Stimulated activated naive B cell treated with anti-CD40 and anti-IgM and Interleukin-4, amounts not matched to agents 10 μg/mL and 1 μg/mL and 100 μg/mL, for 72 hours (primary cell): ENCODE data around the gene ATP4A.
"Not testable (repeated sequence)": the region's sequence is repeated elsewhere in the genome, so short reads cannot be mapped to it uniquely, and the experiment has no call there.

Experiments
- ATAC-seq, 2 donors: fragments of 150-1000 bp; cut with Tn5 transposase; replicated peaks; 2 replicates each; pipeline ENCODE4 v1.10.0; 2021; ENCODE audit warnings: moderate library complexity in 1 of 2
- DNase-seq: peaks from one replicate; pipeline ENCODE4 v3.0.0; 2021
- H3K27ac Mint-ChIP-seq: one replicate; pipeline ENCODE4 v1.8.0; 2022; ENCODE audit warnings: mild to moderate bottlenecking, mixed read lengths
- H3K27me3 Mint-ChIP-seq, 2 donors: one replicate each; pipeline ENCODE4 v1.8.0; 2022; ENCODE audit warnings: mixed read lengths in 2 of 2
- H3K36me3 Mint-ChIP-seq, 2 donors: one replicate each; pipeline ENCODE4 v1.8.0; 2022; ENCODE audit warnings: mixed read lengths in 2 of 2, mild to moderate bottlenecking in 1 of 2
- H3K4me1 Mint-ChIP-seq, 2 donors: one replicate each; pipeline ENCODE4 v1.8.0; 2022; ENCODE audit warnings: mixed read lengths in 2 of 2, mild to moderate bottlenecking in 1 of 2
- H3K4me3 Mint-ChIP-seq, 2 donors: one replicate each; pipeline ENCODE4 v1.8.0; 2022; ENCODE audit warnings: mild to moderate bottlenecking in 2 of 2, mixed read lengths in 2 of 2, moderate library complexity in 1 of 2
- H3K9me3 Mint-ChIP-seq, 2 donors: one replicate each; pipeline ENCODE4 v1.8.0; 2022; ENCODE audit warnings: mixed read lengths in 2 of 2, mild to moderate bottlenecking in 1 of 2

ATP4A gene

GRCh38 chr19:35563207-35563829 lies at the start of gene ATP4A:
Gene ATP4A, minus strand, starts transcription at chr19:35563658. Its CDS starts 29 bp downstream, at chr19:35563629.
- Mint-ChIP-seq H3K27me3 (peaks cover 62 to 70% of the 10 kb centered on the region in 2 donors), H3K4me3 (no peak within 1 kb of the TSS), H3K9me3 (no peaks in the 10 kb centered on the region), H3K4me1 (peaks cover 13 to 17% of the 10 kb centered on the region in 2 donors), H3K27ac (no peak within 1 kb of the TSS), H3K36me3 (peaks cover 0 to 2% of the 10 kb centered on the region in 2 donors)
- DNase-seq (no peak), ATAC-seq (no peak)

GRCh38 chr19:35612559-35613321 lies 49.3 kb upstream of the ATP4A start, which contains the start of gene HAUS5:
Gene HAUS5, plus strand, starts transcription at chr19:35612735. Its CDS starts 60 bp downstream, at chr19:35612795.
- Mint-ChIP-seq H3K27me3 (no peaks in the 10 kb centered on the region), H3K36me3 (peaks cover 10 to 31% of the 10 kb centered on the region in 2 donors), H3K9me3 (peaks cover 2 to 7% of the 10 kb centered on the region in 2 donors), H3K4me1 (peaks cover 28 to 38% of the 10 kb centered on the region in 2 donors), H3K27ac (peak within 1 kb of the TSS; percentile 93), H3K4me3 (peak within 1 kb of the TSS; percentile 90 to 96)
- ATAC-seq (peak; percentile 85 to 90), DNase-seq (peak; percentile 93)

GRCh38 chr19:35612224-35612558 lies 48.7 kb upstream of the ATP4A start:
- Mint-ChIP-seq H3K9me3 (peaks cover 2 to 7% of the 10 kb centered on the region in 2 donors), H3K4me1 (peaks cover 28 to 38% of the 10 kb centered on the region in 2 donors), H3K27me3 (no peaks in the 10 kb centered on the region), H3K4me3 (peak overlapping the region; percentile 90 to 96), H3K36me3 (peaks cover 10 to 27% of the 10 kb centered on the region in 2 donors), H3K27ac (peak overlapping the region; percentile 93)
- no peak for DNase-seq
- ATAC-seq = peak; percentile 0

GRCh38 chr19:35609851-35610353 lies 46.4 kb upstream of the ATP4A start:
- DNase-seq (peak; percentile 62), ATAC-seq (peak; percentile 71 to 74)
- no peaks in the 10 kb centered on the region for H3K27me3 Mint-ChIP-seq
- peak overlapping the region; percentile 85 for H3K27ac Mint-ChIP-seq
- peaks cover 2 to 7% of the 10 kb centered on the region in 2 donors for H3K9me3 Mint-ChIP-seq
- H3K36me3 Mint-ChIP-seq = peaks cover 2 to 10% of the 10 kb centered on the region in 2 donors
- peaks cover 28 to 34% of the 10 kb centered on the region in 2 donors for H3K4me1 Mint-ChIP-seq
- no peak overlapping the region for H3K4me3 Mint-ChIP-seq

GRCh38 chr19:35608251-35608650 lies 44.8 kb upstream of the ATP4A start:
- Mint-ChIP-seq H3K36me3 (peaks cover 2 to 6% of the 10 kb centered on the region in 2 donors), H3K9me3 (peaks cover 2 to 7% of the 10 kb centered on the region in 2 donors), H3K27me3 (no peaks in the 10 kb centered on the region), H3K27ac (peak overlapping the region; percentile 89), H3K4me3 (no peak overlapping the region), H3K4me1 (peaks cover 24 to 27% of the 10 kb centered on the region in 2 donors)
- ATAC-seq (peak in 1 of 2 donors; percentile 21), DNase-seq (no peak)

GRCh38 chr19:35607661-35608060 lies 44.2 kb upstream of the ATP4A start:
- Mint-ChIP-seq H3K27ac (no peak overlapping the region), H3K9me3 (peaks cover 2 to 7% of the 10 kb centered on the region in 2 donors), H3K4me3 (no peak overlapping the region), H3K36me3 (peaks cover 2 to 6% of the 10 kb centered on the region in 2 donors), H3K27me3 (no peaks in the 10 kb centered on the region), H3K4me1 (peaks cover 24% of the 10 kb centered on the region in 2 donors)
- DNase-seq (no peak), ATAC-seq (no peak)

- not testable (repeated sequence) for H3K36me3 Mint-ChIP-seq
Measured at GRCh38 chr19:35607170-35607569, 43.7 kb upstream of the ATP4A start.

GRCh38 chr19:35604436-35604835 lies 41.0 kb upstream of the ATP4A start:
- H3K4me1 Mint-ChIP-seq, H3K36me3 Mint-ChIP-seq, H3K9me3 Mint-ChIP-seq, H3K27ac Mint-ChIP-seq, H3K4me3 Mint-ChIP-seq, ATAC-seq, DNase-seq: not testable (repeated sequence)
- H3K27me3 Mint-ChIP-seq = peaks cover 8 to 18% of the 10 kb centered on the region in 2 donors

More at GRCh38 chr19:35607170-35607569, 43.7 kb upstream of the ATP4A start:
- not testable (repeated sequence) for H3K4me3 Mint-ChIP-seq, H3K9me3 Mint-ChIP-seq, DNase-seq, ATAC-seq, H3K27ac Mint-ChIP-seq, H3K27me3 Mint-ChIP-seq
- peaks cover 19 to 21% of the 10 kb centered on the region in 2 donors for H3K4me1 Mint-ChIP-seq

- no peaks in the 10 kb centered on the region for H3K4me1 Mint-ChIP-seq
- H3K9me3 Mint-ChIP-seq = no peaks in the 10 kb centered on the region
- H3K36me3 Mint-ChIP-seq = no peaks in the 10 kb centered on the region
Measured at GRCh38 chr19:35601971-35602370, 38.5 kb upstream of the ATP4A start.

GRCh38 chr19:35596366-35596999 lies 33.0 kb upstream of the ATP4A start:
- Mint-ChIP-seq H3K27me3 (peaks cover 21 to 38% of the 10 kb centered on the region in 2 donors), H3K36me3 (no peaks in the 10 kb centered on the region), H3K9me3 (no peaks in the 10 kb centered on the region), H3K27ac (no peak overlapping the region), H3K4me1 (peaks cover 0 to 3% of the 10 kb centered on the region in 2 donors), H3K4me3 (no peak overlapping the region)
- ATAC-seq = peak; percentile 62 to 83
- DNase-seq = no peak

More at GRCh38 chr19:35601971-35602370, 38.5 kb upstream of the ATP4A start:
- H3K4me3 Mint-ChIP-seq = no peak overlapping the region
- no peak overlapping the region for H3K27ac Mint-ChIP-seq
- DNase-seq = no peak
- no peak for ATAC-seq
- peaks cover 14 to 24% of the 10 kb centered on the region in 2 donors for H3K27me3 Mint-ChIP-seq

GRCh38 chr19:35595928-35596327 lies 32.5 kb upstream of the ATP4A start:
- peaks cover 17 to 33% of the 10 kb centered on the region in 2 donors for H3K27me3 Mint-ChIP-seq
- DNase-seq (no peak), ATAC-seq (no peak)
- no peak overlapping the region for H3K4me3 Mint-ChIP-seq
- no peaks in the 10 kb centered on the region for H3K36me3 Mint-ChIP-seq
- peaks cover 0 to 3% of the 10 kb centered on the region in 2 donors for H3K4me1 Mint-ChIP-seq
- H3K27ac Mint-ChIP-seq = no peak overlapping the region
- no peaks in the 10 kb centered on the region for H3K9me3 Mint-ChIP-seq

- DNase-seq, ATAC-seq, H3K36me3 Mint-ChIP-seq, H3K4me3 Mint-ChIP-seq, H3K4me1 Mint-ChIP-seq, H3K27ac Mint-ChIP-seq, H3K9me3 Mint-ChIP-seq: not testable (repeated sequence)
- peaks cover 13 to 24% of the 10 kb centered on the region in 2 donors for H3K27me3 Mint-ChIP-seq
Measured at GRCh38 chr19:35595026-35595425, 31.6 kb upstream of the ATP4A start.

GRCh38 chr19:35592226-35592625 lies 28.8 kb upstream of the ATP4A start:
- H3K27me3 Mint-ChIP-seq = peaks cover 18 to 20% of the 10 kb centered on the region in 2 donors

GRCh38 chr19:35590875-35591274 lies 27.4 kb upstream of the ATP4A start:
- Mint-ChIP-seq H3K27me3 (peaks cover 25 to 27% of the 10 kb centered on the region in 2 donors), H3K27ac (no peak overlapping the region), H3K4me1 (no peaks in the 10 kb centered on the region), H3K36me3 (no peaks in the 10 kb centered on the region), H3K4me3 (no peak overlapping the region), H3K9me3 (no peaks in the 10 kb centered on the region)
- DNase-seq (no peak), ATAC-seq (no peak)

More at GRCh38 chr19:35592226-35592625, 28.8 kb upstream of the ATP4A start:
- no peak overlapping the region for H3K4me3 Mint-ChIP-seq
- DNase-seq (no peak), ATAC-seq (peak in 1 of 2 donors; percentile 38)
- no peaks in the 10 kb centered on the region for H3K9me3 Mint-ChIP-seq
- peaks cover 0 to 3% of the 10 kb centered on the region in 2 donors for H3K4me1 Mint-ChIP-seq
- H3K27ac Mint-ChIP-seq = no peak overlapping the region
- H3K36me3 Mint-ChIP-seq = no peaks in the 10 kb centered on the region
